Glutamatergic neuron (in vitro differentiated cells): ENCODE measurements around the gene ZNF519. TPM values are rescaled to one million over a fixed set of nuclear protein-coding genes. Genes with fewer than 3 reads are reported as not detected.
"Not testable (repeated sequence)": the region's sequence is repeated elsewhere in the genome, so short reads cannot be mapped to it uniquely, and the experiment has no call there.

Experiments
- DNase-seq: peaks from one replicate; pipeline ENCODE4 v3.0.0; 2022
- H3K27ac Mint-ChIP-seq: one replicate; pipeline ENCODE4 v1.8.0; 2020; ENCODE audit warnings: mild to moderate bottlenecking, mixed read lengths, inconsistent platforms; ENCODE audit not compliant: unreplicated experiment
- H3K27me3 Mint-ChIP-seq: one replicate; pipeline ENCODE4 v1.8.0; 2020; ENCODE audit warnings: mild to moderate bottlenecking, moderate library complexity, mixed read lengths, inconsistent platforms; ENCODE audit not compliant: unreplicated experiment
- H3K36me3 Mint-ChIP-seq: one replicate; pipeline ENCODE4 v1.8.0; 2020; ENCODE audit warnings: mild to moderate bottlenecking, mixed read lengths, inconsistent platforms; ENCODE audit not compliant: unreplicated experiment
- H3K4me1 Mint-ChIP-seq: one replicate; pipeline ENCODE4 v1.8.0; 2020; ENCODE audit warnings: mild to moderate bottlenecking, low read depth, mixed read lengths, inconsistent platforms; ENCODE audit not compliant: unreplicated experiment
- H3K4me3 Mint-ChIP-seq: one replicate; pipeline ENCODE4 v1.8.0; 2020; ENCODE audit warnings: mild to moderate bottlenecking, mixed read lengths, inconsistent platforms; ENCODE audit not compliant: unreplicated experiment
- H3K9me3 Mint-ChIP-seq: one replicate; pipeline ENCODE4 v1.8.0; 2020; ENCODE audit warnings: mild to moderate bottlenecking, moderate library complexity, mixed read lengths, inconsistent platforms; ENCODE audit not compliant: unreplicated experiment
- total RNA-seq: library from RNA; stranded (reverse); fragmentation: NEBNext Ultra II Directional; extraction: Animal tissue kit (Norgen Biotek cat#: 25700); gene quantifications from one replicate; pipeline ENCODE4 v1.2.1, GENCODE V29; 2021; ENCODE audit not compliant: unreplicated experiment

ZNF519 gene
- total RNA-seq, 1 donor from 2014 or later = 18.5 TPM

DNA sequence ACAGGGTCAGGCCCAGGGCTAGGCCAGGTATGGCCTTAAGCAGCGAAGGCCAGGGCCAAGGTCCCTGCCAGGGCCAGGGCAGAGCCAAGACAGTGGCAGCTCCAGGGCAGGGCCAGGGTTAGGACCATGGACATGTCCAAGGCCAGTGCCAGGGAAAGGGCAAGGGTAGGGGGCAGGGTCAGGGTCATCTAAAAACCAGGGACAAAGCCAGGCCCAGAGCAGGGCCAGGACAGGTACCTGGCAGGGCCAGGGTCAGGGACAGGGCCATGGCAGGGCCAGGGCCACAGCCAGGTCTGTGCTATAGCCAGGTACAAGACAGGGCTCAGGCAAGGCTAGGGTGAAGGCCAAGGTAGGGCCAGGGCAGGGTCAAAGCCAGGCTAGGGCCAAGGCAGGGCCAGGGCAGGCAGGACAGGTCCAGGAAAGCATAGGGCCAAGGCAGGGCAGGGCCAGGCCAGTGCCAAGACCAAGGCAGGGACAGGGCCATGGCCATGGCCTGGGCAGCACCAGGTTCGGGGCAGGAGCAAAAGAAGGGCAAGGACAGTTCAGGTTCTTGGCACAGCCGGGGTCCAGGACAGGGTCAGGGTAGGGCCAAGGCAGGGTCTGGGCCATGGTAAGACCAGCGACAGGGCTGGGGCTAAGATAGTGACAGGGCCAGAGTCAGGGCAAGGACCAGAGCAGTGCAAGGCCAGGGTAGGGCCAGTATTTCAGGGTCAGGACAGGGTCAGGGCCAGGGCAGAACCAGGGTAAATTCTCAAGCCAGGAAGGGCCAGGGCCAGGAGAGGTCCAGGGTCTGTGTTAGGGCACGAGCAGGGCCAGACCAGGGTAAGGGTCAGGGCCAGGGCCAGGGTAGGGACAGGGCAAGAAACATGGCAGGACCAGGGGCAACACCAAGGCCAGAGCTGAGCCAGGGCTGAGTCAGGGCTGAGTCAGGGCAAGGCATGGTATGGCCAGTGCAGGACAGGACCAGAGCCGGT lies 40.2 kb upstream of the ZNF519 start:
- H3K36me3 Mint-ChIP-seq, H3K27ac Mint-ChIP-seq, DNase-seq, H3K4me3 Mint-ChIP-seq, H3K4me1 Mint-ChIP-seq, H3K27me3 Mint-ChIP-seq: not testable (repeated sequence)
- peaks cover 12% of the 10 kb centered on the region for H3K9me3 Mint-ChIP-seq

GRCh38 chr18:14171301-14172141 lies 39.3 kb upstream of the ZNF519 start:
- H3K36me3 Mint-ChIP-seq, H3K9me3 Mint-ChIP-seq, H3K27me3 Mint-ChIP-seq, H3K4me3 Mint-ChIP-seq, DNase-seq, H3K4me1 Mint-ChIP-seq, H3K27ac Mint-ChIP-seq: not testable (repeated sequence)

- not testable (repeated sequence) for H3K27me3 Mint-ChIP-seq, H3K4me1 Mint-ChIP-seq, H3K36me3 Mint-ChIP-seq, H3K9me3 Mint-ChIP-seq
- peak overlapping the region; percentile 26 for H3K4me3 Mint-ChIP-seq
- peak overlapping the region; percentile 71 for H3K27ac Mint-ChIP-seq
- DNase-seq = peak; percentile 6
These were observed 38.3 kb upstream of the ZNF519 start for GRCh38 chr18:14170367-14171036.

DNA sequence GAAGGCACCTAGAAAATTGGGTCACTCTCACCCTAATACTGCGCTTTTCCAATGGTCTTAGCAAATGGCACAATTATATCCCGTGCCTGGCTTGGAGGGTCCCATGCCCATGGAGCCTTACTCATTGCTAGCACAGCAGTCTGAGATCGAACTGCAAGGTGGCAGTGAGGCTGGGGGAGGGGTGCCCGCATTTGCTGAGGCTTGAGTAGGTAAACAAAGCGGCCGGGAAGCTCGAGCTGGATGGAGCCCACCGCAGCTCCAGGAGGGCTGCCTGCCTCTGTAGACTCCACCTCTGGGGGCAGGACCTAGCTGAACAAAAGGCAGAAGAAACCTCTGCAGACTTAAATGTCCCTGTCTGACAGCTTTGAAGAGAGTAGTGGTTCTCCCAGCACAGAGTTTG lies 30.7 kb upstream of the ZNF519 start:
- not testable (repeated sequence) for H3K36me3 Mint-ChIP-seq, H3K27me3 Mint-ChIP-seq, H3K9me3 Mint-ChIP-seq

GRCh38 chr18:14151564-14152113 lies 19.4 kb upstream of the ZNF519 start:
- not testable (repeated sequence) for H3K9me3 Mint-ChIP-seq, H3K4me3 Mint-ChIP-seq, H3K4me1 Mint-ChIP-seq, H3K27ac Mint-ChIP-seq, DNase-seq, H3K36me3 Mint-ChIP-seq, H3K27me3 Mint-ChIP-seq

More for the DNA sequence above, 30.7 kb upstream of the ZNF519 start:
- not testable (repeated sequence) for H3K4me3 Mint-ChIP-seq, H3K4me1 Mint-ChIP-seq, DNase-seq, H3K27ac Mint-ChIP-seq

GRCh38 chr18:14150766-14151165 lies 18.5 kb upstream of the ZNF519 start:
- H3K4me3 Mint-ChIP-seq, H3K27me3 Mint-ChIP-seq, H3K4me1 Mint-ChIP-seq, H3K9me3 Mint-ChIP-seq, H3K36me3 Mint-ChIP-seq, H3K27ac Mint-ChIP-seq, DNase-seq: not testable (repeated sequence)

- not testable (repeated sequence) for H3K4me3 Mint-ChIP-seq, DNase-seq, H3K4me1 Mint-ChIP-seq, H3K36me3 Mint-ChIP-seq, H3K27me3 Mint-ChIP-seq, H3K9me3 Mint-ChIP-seq, H3K27ac Mint-ChIP-seq
These were observed 17.7 kb upstream of the ZNF519 start for GRCh38 chr18:14149916-14150420.

DNA sequence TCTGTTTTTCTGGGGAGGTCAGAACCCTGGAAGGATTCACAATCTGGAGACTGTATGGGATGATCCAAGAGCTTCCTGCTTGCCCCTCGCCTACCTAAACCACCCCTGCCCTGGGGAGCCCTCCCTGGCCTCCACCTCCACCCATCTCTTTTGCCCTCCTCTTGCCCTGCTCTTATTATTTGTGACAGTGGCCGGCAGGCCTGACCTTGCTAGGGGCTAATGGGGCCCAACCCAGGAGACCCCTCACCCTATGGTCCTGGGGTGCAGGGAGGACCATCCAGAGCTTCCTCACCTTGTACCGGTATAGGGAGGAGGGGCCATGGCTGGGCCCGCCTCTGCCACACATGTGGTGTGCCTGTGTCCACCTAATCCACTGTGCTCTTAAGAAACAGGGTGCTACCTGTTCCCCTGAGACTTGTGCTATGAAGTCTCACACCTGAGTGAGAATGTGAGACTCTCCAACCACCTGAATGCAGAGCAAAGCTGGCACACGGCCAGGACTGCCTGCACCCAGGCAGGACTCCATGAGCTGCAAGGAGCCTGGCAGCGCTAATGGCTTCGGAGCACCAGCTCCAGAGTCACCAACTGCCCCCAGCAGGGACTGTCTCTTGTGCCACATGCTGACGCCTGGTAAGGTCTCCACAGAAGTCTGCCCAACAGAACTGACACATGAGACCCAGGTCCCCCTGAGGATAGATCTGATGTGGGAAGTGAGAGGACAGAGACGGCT lies 17.1 kb upstream of the ZNF519 start:
- not testable (repeated sequence) for H3K4me3 Mint-ChIP-seq, H3K36me3 Mint-ChIP-seq, H3K27me3 Mint-ChIP-seq, H3K27ac Mint-ChIP-seq, DNase-seq, H3K4me1 Mint-ChIP-seq, H3K9me3 Mint-ChIP-seq

- not testable (repeated sequence) for H3K9me3 Mint-ChIP-seq, H3K27ac Mint-ChIP-seq, H3K27me3 Mint-ChIP-seq, H3K4me1 Mint-ChIP-seq, DNase-seq, H3K4me3 Mint-ChIP-seq, H3K36me3 Mint-ChIP-seq
These were observed 16.0 kb upstream of the ZNF519 start for GRCh38 chr18:14147935-14148865.

DNA sequence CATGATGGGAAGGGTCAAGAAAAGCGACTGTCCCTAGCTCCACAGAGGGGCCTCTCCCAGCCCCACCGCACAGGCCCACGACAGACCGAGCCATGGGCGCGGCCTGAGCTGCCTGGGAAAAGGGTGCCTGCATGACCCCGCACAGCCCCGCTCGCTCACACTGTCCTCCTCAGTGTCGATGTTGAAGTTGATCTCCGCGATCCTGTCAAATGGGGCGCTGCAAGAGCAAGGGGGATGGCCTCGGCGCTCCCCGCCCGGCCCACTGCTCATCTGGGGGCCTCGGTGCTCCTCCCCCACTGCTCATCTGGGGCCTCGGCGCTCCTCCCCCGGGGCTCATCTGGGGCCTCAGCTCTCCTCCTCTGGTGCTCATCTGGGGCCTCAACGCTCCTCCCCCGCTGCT lies 14.5 kb upstream of the ZNF519 start:
- H3K4me1 Mint-ChIP-seq, H3K27me3 Mint-ChIP-seq, DNase-seq, H3K27ac Mint-ChIP-seq, H3K4me3 Mint-ChIP-seq, H3K9me3 Mint-ChIP-seq, H3K36me3 Mint-ChIP-seq: not testable (repeated sequence)
